ENCODE data around the gene CDPF1. TPM values are rescaled to one million over a fixed set of nuclear protein-coding genes. Genes with fewer than 3 reads are reported as not detected.

Gene CDPF1
- polyA plus RNA-seq, 4 donors = 11.9 to 16.4 (median 14.5) TPM

GRCh38 chr22:46260038-46260437 is 9.9 kb upstream of the CDPF1 start:
- no peak for DNase-seq (ENCODE audit: low read depth in 4 of 4, low spot score in 2 of 4)

- no peak for DNase-seq (ENCODE audit: low read depth in 4 of 4, low spot score in 2 of 4)
Observed at GRCh38 chr22:46259374-46259773, 9.3 kb upstream of the CDPF1 start.

- no peak for DNase-seq (ENCODE audit: low read depth in 4 of 4, low spot score in 2 of 4)
Observed at GRCh38 chr22:46256358-46256958, 6.4 kb upstream of the CDPF1 start.

GRCh38 chr22:46251816-46252380 is 1.8 kb upstream of the CDPF1 start:
- DNase-seq (ENCODE audit: low read depth in 4 of 4, low spot score in 2 of 4) = no peak

GRCh38 chr22:46251266-46251665 is 1.2 kb upstream of the CDPF1 start:
- DNase-seq (ENCODE audit: low read depth in 4 of 4, low spot score in 2 of 4) = no peak

- DNase-seq (ENCODE audit: low read depth in 4 of 4, low spot score in 2 of 4) = no peak
Observed at GRCh38 chr22:46250783-46251125, 661 bp upstream of the CDPF1 start.

GRCh38 chr22:46247443-46247975 is 2.6 kb downstream of the CDPF1 start:
- no peak for DNase-seq (ENCODE audit: low read depth in 4 of 4, low spot score in 2 of 4)

GRCh38 chr22:46246178-46246577 is 3.9 kb downstream of the CDPF1 start:
- no peak for DNase-seq (ENCODE audit: low read depth in 4 of 4, low spot score in 2 of 4)

GRCh38 chr22:46245511-46245910 is 4.6 kb downstream of the CDPF1 start:
- no peak for DNase-seq (ENCODE audit: low read depth in 4 of 4, low spot score in 2 of 4)

GRCh38 chr22:46244771-46245170 is 5.3 kb downstream of the CDPF1 start:
- no peak for DNase-seq (ENCODE audit: low read depth in 4 of 4, low spot score in 2 of 4)

- no peak for DNase-seq (ENCODE audit: low read depth in 4 of 4, low spot score in 2 of 4)
Observed at GRCh38 chr22:46242076-46242475, 8.0 kb downstream of the CDPF1 start.

GRCh38 chr22:46241396-46242007 is 8.6 kb downstream of the CDPF1 start:
- DNase-seq (ENCODE audit: low read depth in 4 of 4, low spot score in 2 of 4) = no peak

- DNase-seq (ENCODE audit: low read depth in 4 of 4, low spot score in 2 of 4) = no peak
Observed at GRCh38 chr22:46240907-46241306, 9.2 kb downstream of the CDPF1 start.

- no peak for DNase-seq (ENCODE audit: low read depth in 4 of 4, low spot score in 2 of 4)
Observed at GRCh38 chr22:46240506-46240905, 9.6 kb downstream of the CDPF1 start.

- DNase-seq (ENCODE audit: low read depth in 4 of 4, low spot score in 2 of 4) = no peak
Observed at GRCh38 chr22:46240073-46240472, 10.0 kb downstream of the CDPF1 start.

- DNase-seq (ENCODE audit: low read depth in 4 of 4, low spot score in 2 of 4) = no peak
Observed at GRCh38 chr22:46239261-46240048, 10.6 kb downstream of the CDPF1 start.

- DNase-seq (ENCODE audit: low read depth in 4 of 4, low spot score in 2 of 4) = no peak
Observed at GRCh38 chr22:46238541-46238940, 11.6 kb downstream of the CDPF1 start.

GRCh38 chr22:46237453-46238124 is 12.5 kb downstream of the CDPF1 start:
- DNase-seq (ENCODE audit: low read depth in 4 of 4, low spot score in 2 of 4) = no peak

- DNase-seq (ENCODE audit: low read depth in 4 of 4, low spot score in 2 of 4) = no peak
Observed at GRCh38 chr22:46234969-46235368, 15.1 kb downstream of the CDPF1 start.

- no peak for DNase-seq (ENCODE audit: low read depth in 4 of 4, low spot score in 2 of 4)
Observed at GRCh38 chr22:46233231-46233630, 16.9 kb downstream of the CDPF1 start.

Data from left renal cortex interstitium (tissue), 4 donors.